ENCODE results near the gene PIM1.

PIM1 gene

GRCh38 chr6:37205997-37206340 lies 36.0 kb downstream of the PIM1 start:
- Histone ChIP-seq H3K27me3 (ENCODE audit: control insufficient read depth, insufficient read depth, low read length) (no peaks in the 10 kb centered on the region), H3K4me1 (ENCODE audit: control insufficient read depth, insufficient read depth, low read length) (no peaks in the 10 kb centered on the region), H3K9me3 (ENCODE audit: control insufficient read depth, insufficient read depth, low read length) (no peaks in the 10 kb centered on the region), H3K9ac (ENCODE audit: low read depth, low read length) (no peak overlapping the region), H3K36me3 (ENCODE audit: control insufficient read depth, insufficient read depth, low read length) (no peaks in the 10 kb centered on the region), H3K4me3 (ENCODE audit: low read depth, low read length) (no peak overlapping the region)

- no peaks in the 10 kb centered on the region for H3K36me3 ChIP-seq (ENCODE audit: control insufficient read depth, insufficient read depth, low read length)
- H3K4me3 ChIP-seq (ENCODE audit: low read depth, low read length) = no peak overlapping the region
- no peaks in the 10 kb centered on the region for H3K27me3 ChIP-seq (ENCODE audit: control insufficient read depth, insufficient read depth, low read length)
- H3K9me3 ChIP-seq (ENCODE audit: control insufficient read depth, insufficient read depth, low read length) = no peaks in the 10 kb centered on the region
- H3K9ac ChIP-seq (ENCODE audit: low read depth, low read length) = no peak overlapping the region
- H3K4me1 ChIP-seq (ENCODE audit: control insufficient read depth, insufficient read depth, low read length) = no peaks in the 10 kb centered on the region
Observed at GRCh38 chr6:37206622-37207021, 36.7 kb downstream of the PIM1 start.

DNA sequence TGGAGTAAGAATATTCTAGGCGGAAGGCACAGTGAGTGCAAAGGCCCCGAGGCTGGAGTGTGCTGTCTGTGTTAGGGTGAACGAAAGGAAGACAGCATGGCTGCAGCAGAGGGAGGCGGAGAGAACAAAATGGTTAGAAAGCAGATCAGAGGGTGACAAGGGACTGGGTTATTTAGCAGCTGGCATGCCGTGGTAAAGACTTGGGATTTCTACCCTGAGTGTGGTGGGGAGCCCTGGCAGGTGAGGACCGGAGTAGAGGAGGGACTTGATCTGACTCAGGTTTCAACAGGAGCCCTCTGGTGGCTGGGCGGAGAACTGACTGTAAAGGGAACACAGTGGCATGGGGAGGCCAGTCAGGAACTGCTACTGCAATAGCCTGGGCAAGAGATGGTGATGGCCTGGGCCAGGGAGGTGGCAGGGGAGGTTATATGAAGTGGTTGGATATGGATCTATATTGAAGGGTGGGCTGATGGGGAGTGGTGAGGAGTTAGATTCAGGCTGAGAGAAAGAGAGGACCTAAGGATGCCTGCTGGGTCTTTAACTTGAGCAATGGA lies 38.0 kb downstream of the PIM1 start:
- Histone ChIP-seq H3K36me3 (ENCODE audit: control insufficient read depth, insufficient read depth, low read length) (no peaks in the 10 kb centered on the region), H3K4me1 (ENCODE audit: control insufficient read depth, insufficient read depth, low read length) (no peaks in the 10 kb centered on the region), H3K9ac (ENCODE audit: low read depth, low read length) (no peak overlapping the region), H3K9me3 (ENCODE audit: control insufficient read depth, insufficient read depth, low read length) (no peaks in the 10 kb centered on the region), H3K27me3 (ENCODE audit: control insufficient read depth, insufficient read depth, low read length) (no peaks in the 10 kb centered on the region), H3K4me3 (ENCODE audit: low read depth, low read length) (no peak overlapping the region)

DNA sequence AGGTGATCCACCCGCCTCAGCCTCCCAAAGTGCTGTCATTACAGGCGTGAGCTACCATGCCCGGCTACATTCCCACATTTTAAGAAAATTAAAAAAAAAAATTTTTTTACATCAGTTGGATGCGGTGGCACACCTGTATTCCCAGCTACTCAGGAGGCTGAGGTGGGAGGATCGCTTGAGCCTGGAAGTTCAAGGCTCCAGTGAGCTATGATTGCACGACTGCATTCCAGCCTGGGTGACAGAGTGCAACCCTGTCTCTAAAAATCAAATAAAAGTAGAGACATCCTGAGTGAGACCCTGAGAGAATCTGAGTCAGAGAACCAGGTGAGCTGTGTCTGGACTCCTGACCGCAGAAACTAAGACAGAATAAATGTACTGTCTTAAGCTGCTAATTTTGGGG lies 38.8 kb downstream of the PIM1 start:
- H3K4me1 ChIP-seq (ENCODE audit: control insufficient read depth, insufficient read depth, low read length) = no peaks in the 10 kb centered on the region
- H3K36me3 ChIP-seq (ENCODE audit: control insufficient read depth, insufficient read depth, low read length) = no peaks in the 10 kb centered on the region
- no peak overlapping the region for H3K9ac ChIP-seq (ENCODE audit: low read depth, low read length)
- H3K9me3 ChIP-seq (ENCODE audit: control insufficient read depth, insufficient read depth, low read length) = no peaks in the 10 kb centered on the region
- H3K27me3 ChIP-seq (ENCODE audit: control insufficient read depth, insufficient read depth, low read length) = no peaks in the 10 kb centered on the region
- no peak overlapping the region for H3K4me3 ChIP-seq (ENCODE audit: low read depth, low read length)

GRCh38 chr6:37209461-37210205 lies 39.7 kb downstream of the PIM1 start:
- Histone ChIP-seq H3K9ac (ENCODE audit: low read depth, low read length) (no peak overlapping the region), H3K27me3 (ENCODE audit: control insufficient read depth, insufficient read depth, low read length) (no peaks in the 10 kb centered on the region), H3K36me3 (ENCODE audit: control insufficient read depth, insufficient read depth, low read length) (no peaks in the 10 kb centered on the region), H3K4me3 (ENCODE audit: low read depth, low read length) (no peak overlapping the region), H3K4me1 (ENCODE audit: control insufficient read depth, insufficient read depth, low read length) (no peaks in the 10 kb centered on the region), H3K9me3 (ENCODE audit: control insufficient read depth, insufficient read depth, low read length) (no peaks in the 10 kb centered on the region)

DNA sequence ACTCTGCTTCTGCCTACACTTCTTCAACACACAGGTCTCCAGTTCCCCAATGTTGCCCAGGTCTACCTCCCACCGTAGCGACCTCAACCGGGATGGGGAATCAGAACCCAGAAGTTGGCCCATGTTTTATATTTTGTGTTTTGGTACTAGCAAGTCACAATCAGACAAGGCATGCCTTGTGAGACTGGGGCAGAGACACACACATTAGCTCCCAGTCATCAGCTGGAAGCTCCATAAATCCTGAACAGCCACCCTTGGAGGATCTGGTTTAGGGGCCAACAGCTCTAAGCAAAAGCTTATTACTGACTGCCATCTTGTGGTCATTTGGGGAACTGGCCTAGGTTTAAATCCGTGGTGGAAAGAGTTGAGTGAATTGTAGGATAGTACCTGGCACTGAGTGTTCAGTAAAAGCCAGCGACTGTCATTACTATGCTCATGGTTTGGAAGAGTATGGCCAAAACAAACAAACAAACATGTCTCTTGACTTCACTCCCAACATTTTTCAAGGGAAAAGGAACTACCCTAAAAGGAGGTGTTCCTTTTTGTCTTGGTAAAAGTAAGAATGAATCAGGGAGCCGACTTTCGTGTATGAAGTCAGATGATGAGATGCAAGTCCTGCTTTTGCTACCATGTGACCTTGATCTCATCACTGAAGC lies 40.5 kb downstream of the PIM1 start:
- Histone ChIP-seq H3K36me3 (ENCODE audit: control insufficient read depth, insufficient read depth, low read length) (no peaks in the 10 kb centered on the region), H3K4me1 (ENCODE audit: control insufficient read depth, insufficient read depth, low read length) (no peaks in the 10 kb centered on the region), H3K9me3 (ENCODE audit: control insufficient read depth, insufficient read depth, low read length) (no peaks in the 10 kb centered on the region), H3K4me3 (ENCODE audit: low read depth, low read length) (no peak overlapping the region), H3K9ac (ENCODE audit: low read depth, low read length) (no peak overlapping the region), H3K27me3 (ENCODE audit: control insufficient read depth, insufficient read depth, low read length) (no peaks in the 10 kb centered on the region)

DNA sequence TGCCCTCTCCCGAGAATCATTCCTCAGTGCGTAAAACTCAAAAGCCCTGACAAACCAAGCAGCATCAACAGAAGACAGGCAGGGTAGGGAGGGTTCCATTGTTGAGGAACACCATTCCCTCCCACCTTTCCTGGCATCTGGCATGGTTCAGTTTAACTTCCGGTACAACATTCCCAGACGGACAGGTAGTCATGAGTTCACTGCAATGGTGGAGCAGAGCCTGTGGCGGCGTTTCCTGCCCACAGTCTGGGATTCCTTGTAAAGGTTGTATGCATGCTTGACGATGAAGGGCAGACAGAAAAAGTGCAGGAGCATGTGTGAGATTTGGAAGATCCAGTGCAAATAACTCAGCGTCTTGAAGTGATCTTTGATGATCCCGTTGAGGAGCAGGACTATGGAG lies 42.3 kb downstream of the PIM1 start:
- no peaks in the 10 kb centered on the region for H3K27me3 ChIP-seq (ENCODE audit: control insufficient read depth, insufficient read depth, low read length)
- no peak overlapping the region for H3K9ac ChIP-seq (ENCODE audit: low read depth, low read length)
- H3K9me3 ChIP-seq (ENCODE audit: control insufficient read depth, insufficient read depth, low read length) = no peaks in the 10 kb centered on the region
- H3K4me1 ChIP-seq (ENCODE audit: control insufficient read depth, insufficient read depth, low read length) = no peaks in the 10 kb centered on the region
- no peak overlapping the region for H3K4me3 ChIP-seq (ENCODE audit: low read depth, low read length)
- H3K36me3 ChIP-seq (ENCODE audit: control insufficient read depth, insufficient read depth, low read length) = no peaks in the 10 kb centered on the region

DNA sequence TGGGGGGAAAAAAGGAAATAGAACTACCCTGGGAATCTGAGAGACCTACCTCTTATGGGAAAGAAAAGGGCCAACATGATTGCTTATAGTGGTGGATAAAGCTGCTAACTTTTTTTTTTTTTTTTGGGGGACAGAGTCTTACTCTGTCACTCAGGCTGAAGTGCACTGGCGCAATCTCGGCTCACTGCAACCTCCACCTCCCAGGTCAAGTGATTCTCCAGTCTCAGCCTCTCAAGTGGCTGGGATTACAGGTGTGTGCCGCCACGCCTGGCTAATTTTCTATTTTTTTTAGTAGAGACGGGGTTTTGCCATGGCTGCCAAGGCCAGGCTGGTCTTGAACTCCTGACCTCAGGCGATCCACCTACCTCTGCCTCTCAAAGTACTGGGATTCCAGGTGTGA lies 48.1 kb downstream of the PIM1 start:
- peaks cover 8% of the 10 kb centered on the region for H3K4me1 ChIP-seq (ENCODE audit: control insufficient read depth, insufficient read depth, low read length)
- H3K9ac ChIP-seq (ENCODE audit: low read depth, low read length) = no peak overlapping the region
- no peaks in the 10 kb centered on the region for H3K27me3 ChIP-seq (ENCODE audit: control insufficient read depth, insufficient read depth, low read length)
- H3K4me3 ChIP-seq (ENCODE audit: low read depth, low read length) = no peak overlapping the region
- no peaks in the 10 kb centered on the region for H3K36me3 ChIP-seq (ENCODE audit: control insufficient read depth, insufficient read depth, low read length)
- H3K9me3 ChIP-seq (ENCODE audit: control insufficient read depth, insufficient read depth, low read length) = no peaks in the 10 kb centered on the region

GRCh38 chr6:37218511-37218910 lies 48.6 kb downstream of the PIM1 start:
- no peaks in the 10 kb centered on the region for H3K36me3 ChIP-seq (ENCODE audit: control insufficient read depth, insufficient read depth, low read length)
- peaks cover 9% of the 10 kb centered on the region for H3K4me1 ChIP-seq (ENCODE audit: control insufficient read depth, insufficient read depth, low read length)
- H3K9me3 ChIP-seq (ENCODE audit: control insufficient read depth, insufficient read depth, low read length) = no peaks in the 10 kb centered on the region
- no peak overlapping the region for H3K9ac ChIP-seq (ENCODE audit: low read depth, low read length)
- no peak overlapping the region for H3K4me3 ChIP-seq (ENCODE audit: low read depth, low read length)
- H3K27me3 ChIP-seq (ENCODE audit: control insufficient read depth, insufficient read depth, low read length) = no peaks in the 10 kb centered on the region

DNA sequence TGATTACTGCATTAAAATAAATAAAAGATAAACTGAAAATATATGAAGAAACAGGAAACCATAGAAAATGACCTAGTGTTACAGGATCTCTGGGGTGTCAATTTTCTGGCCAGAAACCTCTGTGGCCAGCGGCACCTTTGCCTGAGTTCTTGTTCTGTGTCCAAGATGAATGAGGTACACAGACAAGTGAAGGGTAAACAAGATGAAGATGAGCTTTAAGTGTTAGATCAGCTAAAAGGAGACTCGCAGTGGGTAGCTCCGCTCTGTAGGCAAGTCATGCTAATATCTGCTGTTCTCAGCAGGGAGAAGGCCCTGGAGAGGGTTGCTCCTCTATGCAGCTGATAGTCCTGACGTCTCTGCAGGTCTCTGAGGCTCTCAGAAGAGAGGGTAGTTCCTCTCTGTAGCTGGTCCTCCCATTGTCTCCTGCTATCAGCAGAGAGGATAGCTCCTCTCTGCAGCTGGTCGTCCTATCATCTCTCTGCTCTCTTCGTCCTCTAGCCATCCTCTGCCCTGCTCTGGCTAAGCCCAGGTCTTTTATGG lies 51.7 kb downstream of the PIM1 start:
- H3K4me3 ChIP-seq (ENCODE audit: low read depth, low read length) = peak overlapping the region; percentile 74
- H3K36me3 ChIP-seq (ENCODE audit: control insufficient read depth, insufficient read depth, low read length) = no peaks in the 10 kb centered on the region
- no peaks in the 10 kb centered on the region for H3K27me3 ChIP-seq (ENCODE audit: control insufficient read depth, insufficient read depth, low read length)
- peak overlapping the region; percentile 9 for H3K9ac ChIP-seq (ENCODE audit: low read depth, low read length)
- peaks cover 9% of the 10 kb centered on the region for H3K4me1 ChIP-seq (ENCODE audit: control insufficient read depth, insufficient read depth, low read length)
- H3K9me3 ChIP-seq (ENCODE audit: control insufficient read depth, insufficient read depth, low read length) = no peaks in the 10 kb centered on the region

DNA sequence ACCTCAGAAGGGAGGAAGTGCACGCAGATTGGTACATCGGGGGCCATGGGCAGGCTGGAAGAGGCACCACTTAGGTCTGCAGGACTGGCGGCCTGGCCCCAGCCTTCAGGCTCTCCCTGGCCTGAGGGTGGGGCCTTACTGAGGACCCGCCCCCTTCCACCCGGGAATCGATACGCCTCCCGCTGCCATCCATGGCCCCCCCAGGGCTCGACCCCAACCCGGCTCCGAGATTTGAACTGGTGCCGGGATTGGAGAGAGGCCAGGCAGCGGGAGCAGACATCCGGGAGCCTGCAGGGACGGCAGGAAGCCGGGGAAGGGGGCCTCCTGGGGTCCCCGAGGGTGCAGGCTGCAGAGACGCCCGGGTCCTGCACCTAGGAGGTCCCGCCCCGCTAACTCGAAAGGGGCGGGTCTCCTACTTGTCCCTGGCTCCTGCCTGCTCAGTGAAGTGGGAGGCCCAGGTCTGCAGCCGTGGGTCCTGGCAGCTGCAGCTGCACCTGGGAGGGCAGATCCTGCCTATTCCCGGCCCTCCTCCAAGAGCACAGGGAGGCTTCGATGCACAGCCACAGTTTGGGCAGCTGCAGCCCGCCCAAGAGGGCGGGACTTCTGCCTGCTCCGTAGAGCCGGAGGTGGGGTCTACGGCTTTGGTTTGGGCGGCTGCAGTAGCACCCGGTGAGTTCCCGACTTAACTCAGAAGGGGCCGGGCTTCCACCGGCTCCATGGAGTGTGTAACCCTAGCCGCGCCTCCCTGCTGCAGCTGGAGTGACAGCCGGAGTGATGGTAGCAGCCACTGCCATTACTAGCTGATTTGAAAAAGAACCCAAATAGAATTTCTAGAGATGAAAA lies 52.4 kb downstream of the PIM1 start:
- H3K36me3 ChIP-seq (ENCODE audit: control insufficient read depth, insufficient read depth, low read length) = no peaks in the 10 kb centered on the region
- H3K27me3 ChIP-seq (ENCODE audit: control insufficient read depth, insufficient read depth, low read length) = no peaks in the 10 kb centered on the region
- peak overlapping the region; percentile 9 for H3K9ac ChIP-seq (ENCODE audit: low read depth, low read length)
- H3K9me3 ChIP-seq (ENCODE audit: control insufficient read depth, insufficient read depth, low read length) = no peaks in the 10 kb centered on the region
- H3K4me1 ChIP-seq (ENCODE audit: control insufficient read depth, insufficient read depth, low read length) = peaks cover 9% of the 10 kb centered on the region
- H3K4me3 ChIP-seq (ENCODE audit: low read depth, low read length) = peak overlapping the region; percentile 74
